Fibroblast of gingiva (primary cell): Measurements from ENCODE around the gene RCOR1.
"Not testable (repeated sequence)": the region's sequence is repeated elsewhere in the genome, so short reads cannot be mapped to it uniquely, and the experiment has no call there.

Experiments used
- DNase-seq: peaks from one replicate; pipeline ENCODE4 v3.0.0-alpha.2; 2011; ENCODE audit warnings: low read depth

The RCOR1 gene

GRCh38 chr14:102591944-102592762, at the start of gene RCOR1:
TSS of gene RCOR1 (plus strand) at chr14:102592649. CDS start at chr14:102592887, 238 bp downstream.
- peak; percentile 99 for DNase-seq

DNA sequence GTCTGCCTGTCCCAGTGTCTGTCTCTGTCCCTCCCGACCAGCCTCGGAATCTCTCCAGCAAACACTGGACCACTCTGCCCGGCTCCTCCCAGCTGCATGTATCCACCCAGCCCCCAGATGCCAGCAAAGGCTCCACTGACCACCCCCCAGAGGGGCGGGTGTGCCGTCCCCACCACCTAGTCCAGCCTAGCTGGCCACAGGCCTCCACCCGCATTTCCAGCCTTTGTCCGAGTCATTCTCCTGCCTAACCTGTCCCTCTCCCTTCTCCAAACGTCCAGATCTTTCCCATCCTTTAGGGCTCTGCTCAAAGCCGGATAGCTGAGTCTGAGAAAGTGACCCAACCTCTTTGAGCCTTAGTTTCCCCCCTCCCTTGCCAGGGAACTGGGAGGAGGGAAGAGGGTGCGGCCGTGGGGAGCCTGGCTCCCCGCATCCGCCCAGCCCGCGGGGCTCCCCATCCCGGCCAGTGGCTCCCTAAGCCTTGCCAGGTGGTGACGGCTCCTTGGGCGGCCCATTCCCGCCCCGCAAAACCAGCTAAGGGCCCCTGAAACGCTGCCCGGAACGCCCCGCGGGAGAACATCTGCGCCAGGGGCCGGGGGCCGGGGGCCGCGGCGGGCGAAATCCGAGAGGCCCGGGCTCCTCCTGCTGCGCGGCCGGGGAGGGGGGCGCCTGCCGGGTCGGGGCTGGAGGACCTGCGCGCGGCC, 48.3 kb upstream of the RCOR1 start:
- DNase-seq: no peak

- DNase-seq: no peak
Measured at GRCh38 chr14:102544747-102545460, 47.5 kb upstream of the RCOR1 start.

GRCh38 chr14:102545461-102546265, 46.8 kb upstream of the RCOR1 start:
- peak; percentile 48 for DNase-seq

GRCh38 chr14:102548616-102549240, 43.7 kb upstream of the RCOR1 start:
- DNase-seq: no peak

DNA sequence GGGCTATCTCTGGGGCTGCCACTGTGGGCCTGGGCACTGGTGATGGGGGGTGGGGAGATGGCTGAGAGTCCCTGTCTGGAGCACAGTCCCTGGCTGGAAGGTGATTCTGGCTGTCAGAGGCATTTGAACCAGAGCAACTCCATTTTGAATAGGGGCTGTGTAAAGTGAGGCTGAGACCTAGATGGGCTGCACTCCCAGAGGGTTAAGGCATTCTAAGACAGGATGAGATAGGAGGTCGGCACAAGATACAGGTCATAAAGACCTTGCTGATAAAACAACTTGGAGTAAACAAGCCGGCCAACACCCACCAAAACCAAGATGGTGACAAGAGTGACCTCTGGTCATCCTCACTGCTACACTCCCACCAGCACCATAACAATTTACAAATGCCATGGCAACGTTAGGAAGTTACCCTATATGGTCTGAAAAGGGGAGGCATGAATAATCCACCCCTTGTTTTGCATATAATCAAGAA, 41.5 kb upstream of the RCOR1 start:
- DNase-seq: not testable (repeated sequence)

GRCh38 chr14:102551995-102552705, 40.3 kb upstream of the RCOR1 start:
- DNase-seq: no peak

DNA sequence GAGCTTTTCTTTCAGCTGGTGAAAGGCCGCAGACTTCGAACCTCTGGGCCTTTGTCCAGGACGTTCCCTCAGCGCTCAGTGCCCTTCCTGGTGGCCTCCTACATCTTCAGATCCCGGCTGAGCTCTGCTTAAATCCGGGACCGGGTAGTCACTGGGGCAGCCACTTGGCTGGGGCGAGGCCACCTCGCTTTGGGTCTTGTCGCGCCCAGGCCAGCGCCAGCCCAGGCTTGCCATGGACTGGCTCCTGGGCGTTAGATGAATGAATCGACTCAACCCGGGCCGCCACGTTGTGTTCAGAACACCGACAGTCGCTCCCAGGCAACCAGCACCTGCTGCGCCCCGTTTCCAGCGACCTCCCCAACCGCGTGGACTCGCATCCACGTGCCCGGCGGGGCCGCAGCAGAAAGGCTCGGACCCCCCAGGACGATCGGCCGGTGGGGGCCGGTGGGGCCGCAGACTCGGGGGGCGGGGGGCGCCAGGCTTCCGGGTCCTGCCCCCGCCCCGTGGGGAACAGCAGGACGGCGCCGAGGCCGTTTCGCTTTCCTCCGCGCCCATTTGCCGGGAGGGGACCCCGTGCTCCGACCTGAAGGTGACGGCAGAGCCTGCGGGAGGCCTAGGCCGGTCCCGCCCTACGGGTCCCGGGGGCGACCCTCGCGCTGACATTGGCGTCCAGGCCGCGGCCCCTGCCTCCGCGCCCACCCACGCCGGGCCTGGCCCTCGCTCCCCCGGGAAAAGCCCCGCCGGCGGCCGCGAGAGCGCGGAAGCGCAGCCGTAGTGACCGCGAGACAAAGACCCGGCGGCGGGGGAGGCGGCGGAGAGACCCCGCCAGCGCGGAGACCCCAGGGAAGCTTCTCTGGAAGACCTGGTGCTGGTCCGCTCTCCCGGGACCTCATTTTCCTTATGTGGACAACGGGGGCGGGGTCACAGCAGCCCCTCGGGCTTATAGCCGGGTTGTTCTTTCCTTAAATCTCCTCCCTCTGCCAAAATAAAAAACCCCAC, 37.3 kb upstream of the RCOR1 start:
- peak; percentile 15 for DNase-seq

DNA sequence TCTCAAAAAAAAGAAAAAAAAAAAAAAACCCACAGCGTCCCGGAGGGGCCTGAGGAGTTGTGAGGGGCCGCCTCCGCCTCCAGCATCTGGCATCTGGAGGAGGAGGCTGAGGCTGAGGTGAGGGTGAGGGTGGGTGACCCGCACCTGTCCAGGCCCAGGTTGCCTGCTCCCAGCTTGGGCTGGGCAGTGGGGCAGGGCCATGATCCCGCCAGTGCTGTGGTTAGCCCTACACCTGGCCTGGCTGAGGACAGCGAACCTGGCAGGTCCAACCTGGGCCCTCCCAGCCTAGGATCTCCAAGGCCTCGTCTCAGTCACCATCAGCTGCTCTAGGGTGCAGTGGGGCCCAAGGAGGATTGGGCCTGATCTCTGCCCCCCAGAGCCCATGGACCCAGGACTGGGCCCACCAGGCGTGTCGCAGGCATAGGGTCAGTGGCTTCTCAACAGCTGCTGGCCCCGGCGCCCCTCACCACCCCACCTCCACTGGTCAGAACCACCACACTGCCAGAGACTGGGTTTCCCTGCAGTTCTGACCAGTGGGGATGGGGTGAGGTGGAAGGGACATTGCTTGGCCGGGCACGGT, 36.3 kb upstream of the RCOR1 start:
- DNase-seq: no peak

DNA sequence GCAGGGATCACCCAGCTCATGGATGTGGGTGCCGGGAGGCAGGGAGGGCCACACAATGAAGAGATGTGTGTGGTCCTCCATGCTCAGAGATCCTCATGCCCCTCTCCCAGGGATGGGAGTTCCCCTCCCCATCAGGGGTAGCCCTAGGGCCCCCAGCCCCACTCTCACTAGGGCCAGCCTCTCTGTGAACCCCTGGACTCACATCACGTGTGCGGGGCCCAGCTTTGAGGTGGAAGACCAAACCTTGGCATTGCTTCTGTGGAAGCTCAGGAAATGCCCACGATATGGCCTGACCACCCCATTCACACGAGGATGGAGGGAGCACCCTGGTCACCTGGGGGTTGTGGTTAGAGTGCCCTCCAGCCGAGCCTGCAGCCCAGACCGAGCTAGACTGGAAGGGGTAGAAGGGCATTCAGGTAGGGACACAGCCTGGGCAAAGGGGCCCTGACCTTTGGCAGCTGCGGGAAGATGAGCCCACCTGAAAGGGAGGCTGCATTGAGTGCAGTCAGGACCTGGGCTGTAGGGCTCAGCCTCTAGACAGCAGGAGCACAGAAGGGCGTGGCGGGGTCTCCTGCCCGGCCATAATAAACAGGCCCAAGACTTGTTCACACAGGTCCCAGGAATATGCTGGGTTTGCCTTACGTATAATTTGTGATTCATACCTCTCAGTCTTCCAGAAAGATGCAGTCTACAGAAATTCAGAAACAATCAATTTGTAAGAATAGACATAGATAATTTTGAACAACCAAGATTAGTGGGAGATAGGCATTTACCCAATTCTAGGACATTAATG, 34.8 kb upstream of the RCOR1 start:
- DNase-seq: no peak

DNA sequence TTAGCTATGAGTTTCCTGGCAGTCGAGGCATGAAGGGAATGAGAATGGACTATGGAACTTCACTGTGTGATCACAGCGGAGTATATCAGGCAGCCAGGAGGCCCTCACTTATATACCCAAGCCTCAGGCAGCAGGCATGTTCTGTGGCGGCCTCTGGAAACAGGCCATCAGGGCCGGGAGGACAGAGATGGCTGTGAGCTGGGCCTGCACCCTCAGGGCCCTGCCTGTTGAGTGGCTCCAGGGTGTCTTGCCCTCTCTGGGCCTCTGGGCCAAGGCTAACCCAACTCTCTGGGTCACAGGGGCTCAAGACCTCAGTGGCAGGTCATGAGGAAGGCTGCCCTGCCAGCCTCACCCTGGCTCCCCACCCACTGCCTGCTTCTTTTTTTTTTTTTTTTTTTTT, 33.9 kb upstream of the RCOR1 start:
- DNase-seq: no peak

GRCh38 chr14:102560458-102561261, 31.8 kb upstream of the RCOR1 start:
- no peak for DNase-seq

- no peak for DNase-seq
Measured at GRCh38 chr14:102565331-102565887, 27.0 kb upstream of the RCOR1 start.

DNA sequence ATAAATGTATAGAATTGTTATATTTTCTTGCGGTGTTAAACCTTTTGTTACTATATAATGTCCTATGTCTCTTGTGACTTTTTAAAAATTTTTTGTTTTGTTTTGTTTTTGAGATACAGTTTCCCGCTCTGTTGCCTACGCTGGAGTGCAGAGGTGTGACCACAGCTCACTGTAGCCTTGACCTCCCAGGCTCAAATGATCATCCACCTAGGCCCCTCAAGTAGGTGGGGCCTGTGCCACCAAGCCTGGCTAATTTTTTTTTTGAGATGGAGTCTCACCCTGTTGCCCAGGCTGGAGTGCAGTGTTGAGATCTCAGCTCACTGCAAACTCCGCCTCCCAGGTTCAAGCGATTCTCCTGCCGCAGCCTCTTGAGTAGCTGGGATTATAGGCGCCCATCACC, 26.5 kb upstream of the RCOR1 start:
- no peak for DNase-seq

DNA sequence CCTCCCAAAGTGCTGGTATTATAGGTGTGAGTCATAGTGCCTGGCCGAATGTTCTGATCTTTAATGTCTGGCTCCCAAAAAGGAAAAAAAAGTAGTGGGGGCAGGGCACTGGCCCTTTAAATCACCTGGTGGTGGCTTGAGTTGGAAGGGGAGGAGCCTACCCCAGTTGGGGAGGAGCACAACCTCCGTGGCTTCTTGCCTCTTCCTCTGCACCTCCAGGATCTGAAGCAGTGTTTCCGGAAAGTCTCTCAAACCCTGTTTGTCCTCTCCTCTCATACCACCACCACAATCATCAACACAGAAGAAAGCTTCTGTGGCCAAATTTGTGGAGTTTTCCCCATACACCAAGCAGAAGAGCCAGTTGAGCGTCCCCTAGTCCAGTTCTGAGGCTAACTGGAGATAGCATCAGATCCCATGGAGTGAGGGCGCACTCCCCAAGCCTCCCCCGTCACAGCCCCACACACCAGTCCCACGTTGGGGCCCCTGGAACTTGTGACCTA, 24.3 kb upstream of the RCOR1 start:
- DNase-seq: no peak

DNA sequence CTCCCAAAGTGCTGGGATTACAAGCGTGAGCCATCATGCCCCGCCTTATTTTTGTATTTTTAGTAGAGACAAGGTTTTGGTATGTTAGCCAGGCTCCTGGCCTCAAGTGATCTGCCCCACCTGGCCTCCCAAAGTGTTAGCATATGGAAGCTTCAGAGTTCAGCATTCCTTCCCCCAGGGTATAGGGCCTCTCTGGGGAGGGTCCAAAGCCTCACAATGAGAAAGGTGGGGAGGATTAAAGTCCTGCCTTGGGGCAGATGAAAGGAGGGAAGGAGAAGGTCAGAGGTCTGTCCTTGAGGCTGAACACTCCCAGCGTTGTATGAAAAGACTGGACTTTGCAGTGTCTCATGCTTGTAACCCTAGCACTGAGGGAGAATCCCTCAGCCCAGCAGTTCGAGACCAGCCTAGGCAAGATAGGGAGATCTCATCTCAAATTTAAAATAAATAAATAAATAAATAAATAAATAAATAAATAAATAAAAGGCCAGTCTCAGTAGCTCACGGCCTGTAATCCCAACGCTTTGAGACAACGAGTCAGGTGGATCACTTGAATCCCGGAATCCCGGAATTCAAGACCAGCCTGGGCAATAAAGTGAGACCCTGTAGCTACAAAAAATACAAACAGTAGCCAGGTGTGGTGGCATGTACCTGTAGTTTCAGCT, 22.0 kb upstream of the RCOR1 start:
- no peak for DNase-seq
